Stomach (tissue), 9 donors: ENCODE data around the gene GLIPR2. TPM values are rescaled to one million over a fixed set of nuclear protein-coding genes. Genes with fewer than 3 reads are reported as not detected.

ENCODE experiments used
- DNase-seq, 2 donors: peaks; one replicate each; pipeline versions ENCODE4 v3.0.0 to v3.0.0-alpha.2; 2013 to 2019
- H3K27ac ChIP-seq, 5 donors: fragments of 200-600 bp in 4 of 5; sonication (generic) in 4 of 5; one replicate each; pipeline ENCODE4 v1.5.1; 2013 to 2019; ENCODE audit warnings: mild to moderate bottlenecking in 1 of 5, moderate library complexity in 1 of 5
- H3K27me3 ChIP-seq, 3 donors: fragments of 200-600 bp; sonication (generic); one replicate each; pipeline ENCODE4 v1.5.1; 2017 to 2019; ENCODE audit warnings: mixed run types in 1 of 3
- H3K36me3 ChIP-seq, 4 donors: fragments of 200-600 bp; sonication (generic); 1 replicate in 3 of 4; 2 replicates in 1 of 4; pipeline ENCODE4 v1.5.1; 2016 to 2019
- H3K4me1 ChIP-seq, 4 donors: fragments of 200-600 bp; sonication (generic); one replicate each; pipeline ENCODE4 v1.5.1; 2016 to 2019
- H3K4me3 ChIP-seq, 4 donors: fragments of 200-600 bp; sonication (generic) in 3 of 4; one replicate each; pipeline ENCODE4 v1.5.1; 2016 to 2019; ENCODE audit warnings: mild to moderate bottlenecking in 1 of 4
- H3K9me3 ChIP-seq, 4 donors: fragments of 200-600 bp; sonication (generic); one replicate each; pipeline ENCODE4 v1.5.1; 2016 to 2019
- EP300 ChIP-seq: sonication (generic); formaldehyde crosslinking; IDR thresholded peaks from one replicate; pipeline ENCODE4 v1.6.1; 2017; ENCODE audit warnings: antibody characterized with exemption
- POLR2A ChIP-seq, 4 donors: fragments of 450-650 bp; IDR thresholded peaks; one replicate each; pipeline ENCODE4 v1.6.1; 2016; ENCODE audit warnings: antibody characterized with exemption in 4 of 4, control low read depth in 2 of 4, mild to moderate bottlenecking in 1 of 4, moderate library complexity in 1 of 4
- POLR2AphosphoS5 ChIP-seq, 3 donors: sonication (generic); formaldehyde crosslinking; IDR thresholded peaks; one replicate each; pipeline ENCODE4 v1.6.1; 2016; ENCODE audit warnings: antibody characterized with exemption in 3 of 3
- WGBS, 5 donors: extraction: QIAGEN DNeasy Blood & Tissue Kit in 3 of 5; methylation state at CpG; one replicate each; pipeline versions ENCODE4 v1.1.5 to v1.1.7; 2013 to 2018; 5-methylcytosine and 5-hydroxymethylcytosine counted together
- intact Hi-C: fragments of 100-400 bp; cut with DNase I; formaldehyde crosslinking; loops from one replicate; pipeline ENCODE4 v1.15.1; 2023; ENCODE audit warnings: low total_unique reads
- polyA plus RNA-seq, 3 donors: library from polyadenylated mRNA; stranded (reverse); fragments of 200-250 nt; gene quantifications; one replicate each; pipeline ENCODE4 v1.2.3, GENCODE V29; 2013
- total RNA-seq, 5 donors: library from RNA; depleted of rRNA; stranded (reverse); fragments of >200 nt; gene quantifications; one replicate each; pipeline versions ENCODE4 v1.1.0 to v1.2.3, GENCODE V29; 2014 to 2016
- TF ChIP-seq, protein P1 (sequence below), 7 experiments: fragments of 450-650 bp in 4 of 7; fragments of 200-600 bp in 3 of 7; sonication (generic) in 3 of 7; IDR thresholded peaks; one replicate each; pipeline ENCODE4 v1.5.1; 2016 to 2019; ENCODE audit warnings: antibody characterized with exemption in 7 of 7, control low read depth in 2 of 7, mild to moderate bottlenecking in 1 of 7
- donor health status: healthy with polysubstance abuse.
- donor health status: Bipolar disorder and iron deficiency.
- donor health status: healthy.

Gene GLIPR2
- total and polyA plus RNA-seq, 8 donors, result 3.5 to 40.6 (median 32.8) TPM

DNA sequence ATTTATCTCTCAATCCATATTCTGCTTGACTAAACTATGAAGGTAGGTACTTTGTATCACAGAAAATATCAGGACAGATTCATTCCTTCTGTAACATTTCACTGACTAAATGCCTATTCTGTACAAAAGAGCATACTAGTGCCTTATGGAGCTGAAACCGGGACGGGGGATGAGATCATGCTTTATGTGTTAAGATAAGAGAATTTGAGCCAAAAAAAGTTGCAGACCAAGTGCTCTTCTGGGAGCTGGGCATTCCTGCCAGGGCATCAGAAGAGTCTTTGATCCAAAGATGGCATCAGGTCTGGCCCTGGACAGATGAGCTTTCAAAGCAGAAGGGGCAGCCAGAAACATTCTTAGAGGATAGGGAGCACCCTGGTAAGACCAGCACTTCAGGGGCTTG is 27.5 kb upstream of the GLIPR2 start:
- 77 to 84% (median 80%) methylated on average over 2 of the region's 2 CpGs for WGBS, 5 donors
- TF ChIP-seq EP300, result no peak
- TF ChIP-seq POLR2A (IDR thresholded peaks at IDR 0.05), result no peak
- TF ChIP-seq, protein P1, sequence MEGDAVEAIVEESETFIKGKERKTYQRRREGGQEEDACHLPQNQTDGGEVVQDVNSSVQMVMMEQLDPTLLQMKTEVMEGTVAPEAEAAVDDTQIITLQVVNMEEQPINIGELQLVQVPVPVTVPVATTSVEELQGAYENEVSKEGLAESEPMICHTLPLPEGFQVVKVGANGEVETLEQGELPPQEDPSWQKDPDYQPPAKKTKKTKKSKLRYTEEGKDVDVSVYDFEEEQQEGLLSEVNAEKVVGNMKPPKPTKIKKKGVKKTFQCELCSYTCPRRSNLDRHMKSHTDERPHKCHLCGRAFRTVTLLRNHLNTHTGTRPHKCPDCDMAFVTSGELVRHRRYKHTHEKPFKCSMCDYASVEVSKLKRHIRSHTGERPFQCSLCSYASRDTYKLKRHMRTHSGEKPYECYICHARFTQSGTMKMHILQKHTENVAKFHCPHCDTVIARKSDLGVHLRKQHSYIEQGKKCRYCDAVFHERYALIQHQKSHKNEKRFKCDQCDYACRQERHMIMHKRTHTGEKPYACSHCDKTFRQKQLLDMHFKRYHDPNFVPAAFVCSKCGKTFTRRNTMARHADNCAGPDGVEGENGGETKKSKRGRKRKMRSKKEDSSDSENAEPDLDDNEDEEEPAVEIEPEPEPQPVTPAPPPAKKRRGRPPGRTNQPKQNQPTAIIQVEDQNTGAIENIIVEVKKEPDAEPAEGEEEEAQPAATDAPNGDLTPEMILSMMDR (IDR thresholded peaks at IDR 0.05), result no peak
- H3K4me1 ChIP-seq, result no peaks in the 10 kb centered on the region
- DNase-seq, result no peak
- H3K36me3 ChIP-seq, result peaks cover 0 to 34% (median 23%) of the 10 kb centered on the region in 4 donors
- intact Hi-C loops, result no loop called here
- no peaks in the 10 kb centered on the region for H3K27me3 ChIP-seq
- no peak overlapping the region for H3K4me3 ChIP-seq
- no peak overlapping the region for H3K27ac ChIP-seq
- H3K9me3 ChIP-seq, result no peaks in the 10 kb centered on the region

DNA sequence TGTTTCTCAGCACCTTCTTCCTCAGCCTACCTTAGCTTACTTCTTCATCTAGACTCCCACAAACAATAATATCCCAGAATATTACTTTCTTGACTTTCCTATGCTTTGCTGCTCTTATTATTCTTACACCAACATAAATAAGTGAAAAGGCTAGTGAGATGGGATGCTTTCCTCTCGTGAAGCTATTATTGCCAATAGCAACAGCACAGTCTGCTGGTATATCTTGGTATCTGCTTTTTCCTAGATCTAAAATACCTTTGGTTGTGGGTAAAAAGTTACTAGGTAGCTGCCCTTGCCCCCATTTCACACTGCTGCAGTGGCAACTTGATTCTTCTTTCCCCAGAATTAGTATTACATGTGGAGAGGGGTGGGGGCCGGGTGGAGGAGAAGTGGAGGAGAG is 26.1 kb upstream of the GLIPR2 start:
- intact Hi-C loops, result no loop called here
- no peak overlapping the region for H3K4me3 ChIP-seq
- no peak for TF ChIP-seq POLR2AphosphoS5 (IDR thresholded peaks at IDR 0.05)
- TF ChIP-seq EP300, result no peak
- TF ChIP-seq, protein P1 (IDR thresholded peaks at IDR 0.05), result no peak
- no peak for TF ChIP-seq POLR2A (IDR thresholded peaks at IDR 0.05)
- WGBS, 5 donors, result 68 to 88% (median 76%) methylated on average over 2 of the region's 2 CpGs
- no peaks in the 10 kb centered on the region for H3K9me3 ChIP-seq
- peaks cover 0 to 34% (median 23%) of the 10 kb centered on the region in 4 donors for H3K36me3 ChIP-seq
- no peaks in the 10 kb centered on the region for H3K4me1 ChIP-seq
- no peak for DNase-seq
- no peaks in the 10 kb centered on the region for H3K27me3 ChIP-seq
- H3K27ac ChIP-seq, result no peak overlapping the region

DNA sequence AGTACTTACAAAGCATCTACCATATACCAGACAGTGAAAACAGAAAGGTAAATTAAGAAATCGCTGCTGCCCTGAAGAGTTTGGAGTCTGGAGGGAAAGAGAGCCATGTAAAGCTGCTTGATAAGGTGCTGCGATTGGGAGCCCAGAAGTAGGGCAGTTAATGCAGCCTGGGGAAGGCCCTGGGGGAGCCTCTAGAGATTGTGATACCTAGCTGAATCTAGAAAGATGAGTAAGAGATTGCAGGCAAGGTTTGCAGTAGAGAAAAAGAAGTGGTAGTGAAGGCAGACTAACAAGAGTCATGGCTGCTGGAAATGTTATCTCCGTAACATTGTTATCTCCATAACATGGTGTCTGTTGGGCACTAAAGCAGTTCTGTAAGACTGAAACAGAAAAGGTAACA is 24.0 kb upstream of the GLIPR2 start:
- Histone ChIP-seq H3K27ac (no peak overlapping the region), H3K4me1 (no peaks in the 10 kb centered on the region), H3K36me3 (peaks cover 0 to 45% (median 29%) of the 10 kb centered on the region in 4 donors), H3K4me3 (no peak overlapping the region), H3K27me3 (no peaks in the 10 kb centered on the region), H3K9me3 (no peaks in the 10 kb centered on the region)
- intact Hi-C loops, result no loop called here
- WGBS, 5 donors, result 80 to 92% (median 85%) methylated on average over 3 of the region's 3 CpGs
- TF ChIP-seq, protein P1 (IDR thresholded peaks at IDR 0.05), result no peak
- no peak for TF ChIP-seq EP300
- no peak for TF ChIP-seq POLR2A (IDR thresholded peaks at IDR 0.05)
- DNase-seq, result no peak

DNA sequence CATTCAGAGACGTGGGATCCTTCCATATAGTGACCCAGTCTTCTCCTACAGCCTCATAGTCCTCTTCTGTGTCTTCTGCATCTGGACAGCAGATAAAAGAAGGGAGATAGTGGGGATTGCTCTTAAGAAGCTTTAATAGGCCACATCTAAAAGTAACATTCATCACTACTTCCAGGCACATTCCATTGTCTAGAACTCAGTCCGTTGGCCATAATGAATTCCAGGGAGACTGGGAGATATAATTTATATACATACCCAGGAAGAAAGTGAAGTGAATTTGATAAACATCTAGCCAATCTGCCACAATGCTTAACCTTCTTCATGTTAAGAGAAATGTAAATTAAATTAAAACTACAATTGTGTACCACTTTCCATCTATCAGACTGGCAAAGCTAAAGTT is 22.5 kb upstream of the GLIPR2 start:
- intact Hi-C loops, result no loop called here
- H3K4me3 ChIP-seq, result no peak overlapping the region
- H3K36me3 ChIP-seq, result peaks cover 0 to 53% (median 37%) of the 10 kb centered on the region in 4 donors
- no peaks in the 10 kb centered on the region for H3K9me3 ChIP-seq
- no peak overlapping the region for H3K27ac ChIP-seq
- H3K27me3 ChIP-seq, result no peaks in the 10 kb centered on the region
- H3K4me1 ChIP-seq, result no peaks in the 10 kb centered on the region
- no peak for DNase-seq
- 80 to 88% (median 86%) methylated on average over 2 of the region's 2 CpGs for WGBS, 5 donors
- TF ChIP-seq POLR2AphosphoS5 (IDR thresholded peaks at IDR 0.05) (no peak), POLR2A (IDR thresholded peaks at IDR 0.05) (no peak), EP300 (no peak)
- TF ChIP-seq, protein P1 (IDR thresholded peaks at IDR 0.05), result no peak
